ACHN (cell line): Measurements from ENCODE around the gene LRRC42.
A peak's percentile ranks its signal among the peaks of the same experiment; 100 is the strongest.

Source experiments
- DNase-seq: peaks from one replicate; pipeline ENCODE4 v3.0.0-alpha.2; 2015
- in situ Hi-C: cut with HindIII; loops from 2 replicates; pipeline ENCODE4 v1.10.0; 2017; ENCODE audit warnings: low sequenced_read_pairs, low pct_ligation_motif_present, low pct_unique_long_range_greater_than_20kb

Gene LRRC42, protein sequence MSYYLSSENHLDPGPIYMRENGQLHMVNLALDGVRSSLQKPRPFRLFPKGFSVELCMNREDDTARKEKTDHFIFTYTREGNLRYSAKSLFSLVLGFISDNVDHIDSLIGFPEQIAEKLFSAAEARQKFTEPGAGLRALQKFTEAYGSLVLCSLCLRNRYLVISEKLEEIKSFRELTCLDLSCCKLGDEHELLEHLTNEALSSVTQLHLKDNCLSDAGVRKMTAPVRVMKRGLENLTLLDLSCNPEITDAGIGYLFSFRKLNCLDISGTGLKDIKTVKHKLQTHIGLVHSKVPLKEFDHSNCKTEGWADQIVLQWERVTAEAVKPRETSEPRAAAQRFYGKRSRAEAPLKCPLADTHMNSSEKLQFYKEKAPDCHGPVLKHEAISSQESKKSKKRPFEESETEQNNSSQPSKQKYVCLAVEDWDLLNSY

DNA sequence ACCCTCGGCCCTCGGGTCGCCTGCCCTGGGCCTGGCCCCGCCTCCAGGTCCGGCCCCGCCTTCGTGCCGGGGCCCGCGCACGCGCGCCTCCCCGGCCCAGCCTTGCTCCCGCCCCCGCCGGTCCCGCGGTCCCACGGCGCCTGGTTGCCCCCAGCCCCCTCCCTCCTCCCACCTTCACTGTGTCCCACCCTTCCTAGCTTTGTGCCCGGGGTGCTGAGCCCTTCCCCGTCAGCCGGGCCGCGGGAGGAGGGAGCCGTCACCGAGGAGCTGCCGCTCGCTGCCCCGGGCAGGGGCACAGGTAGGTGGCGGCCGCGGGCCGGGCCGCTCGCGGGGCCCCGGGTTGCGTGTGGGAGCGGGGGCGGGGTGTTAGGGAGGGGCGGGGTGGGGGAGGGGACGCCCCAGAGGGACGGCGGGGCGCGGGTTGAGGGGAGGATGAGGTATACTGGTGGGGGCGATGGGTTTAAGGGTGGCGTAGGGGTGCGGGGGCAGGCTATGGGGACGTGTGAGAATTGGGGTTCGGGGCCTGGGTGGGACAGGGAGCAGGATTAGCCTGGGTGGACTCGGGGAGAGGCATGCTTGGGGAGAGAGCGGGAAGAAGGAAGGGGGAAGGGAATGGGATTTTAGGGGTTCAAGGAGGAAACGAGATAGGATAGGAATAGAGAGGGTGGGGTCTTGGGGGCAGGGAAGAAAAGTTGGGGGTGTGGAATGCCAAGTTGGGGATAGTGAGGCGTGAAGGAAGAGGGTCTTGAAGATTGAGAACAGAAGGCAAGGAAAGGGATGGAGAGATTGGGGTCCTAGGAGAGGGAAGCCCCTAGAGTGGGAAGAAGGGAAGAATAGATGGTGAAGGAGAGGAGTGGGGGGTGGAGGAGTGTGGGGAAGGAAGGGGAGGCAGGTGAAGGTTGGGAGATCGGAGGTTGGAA lies at the start of gene LRRC42:
Gene LRRC42 (plus strand): TSS at position 99 of the 920 bp plus-strand sequence. CDS start 5,650 bp downstream, outside the sequence.
- no peak for DNase-seq
- in situ Hi-C loops: no loop called here

DNA sequence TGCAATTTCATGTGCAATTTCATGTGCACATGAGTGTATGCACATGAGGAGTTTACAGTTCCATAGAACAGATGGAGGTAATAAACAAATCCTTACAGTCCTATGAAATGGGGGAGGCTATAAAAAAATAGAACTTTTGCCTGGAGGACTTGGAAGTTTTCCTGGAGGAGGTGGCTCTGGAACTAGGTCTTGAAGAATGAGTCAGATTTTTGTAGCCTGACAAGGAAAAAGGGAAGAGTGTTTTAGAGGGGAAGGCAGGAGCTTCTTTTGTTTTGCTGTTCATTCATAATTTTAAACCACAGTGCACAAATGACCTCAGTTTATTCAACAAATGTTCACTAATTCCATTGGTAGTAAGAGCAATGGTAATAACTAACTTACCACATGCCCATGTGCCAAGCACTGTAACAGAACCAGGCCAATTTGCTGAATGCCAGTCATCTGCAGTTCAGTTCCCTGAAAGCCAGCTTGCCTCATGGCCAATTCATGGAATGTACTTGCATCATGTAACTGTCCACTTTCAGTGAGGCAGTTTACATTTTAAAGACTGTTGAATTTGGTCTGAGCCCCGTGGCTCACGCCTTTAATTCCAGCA lies 49.4 kb upstream of the LRRC42 start:
- in situ Hi-C loops: no loop called here
- DNase-seq: peak; percentile 66

DNA sequence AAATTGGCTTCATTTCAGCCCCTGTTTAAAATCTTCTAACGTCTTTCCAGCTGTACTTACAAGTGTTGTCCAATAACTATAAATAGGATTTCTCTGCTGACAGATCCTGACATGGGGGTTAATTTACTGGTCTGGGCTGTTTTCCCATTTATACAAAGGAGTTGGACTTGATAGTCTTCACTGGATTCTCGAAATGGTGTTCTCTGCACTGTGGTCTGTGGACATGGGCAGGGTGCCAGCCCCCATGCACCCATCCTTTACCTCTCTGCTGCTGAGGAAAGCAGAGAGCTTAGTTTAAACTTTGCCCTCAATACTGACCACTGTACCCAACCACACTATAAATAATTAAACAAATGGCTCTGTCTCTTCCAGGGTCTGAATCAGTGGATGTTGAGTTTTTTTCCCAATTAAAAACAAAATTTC lies 46.9 kb upstream of the LRRC42 start:
- in situ Hi-C loops: no loop called here
- DNase-seq: peak; percentile 86

DNA sequence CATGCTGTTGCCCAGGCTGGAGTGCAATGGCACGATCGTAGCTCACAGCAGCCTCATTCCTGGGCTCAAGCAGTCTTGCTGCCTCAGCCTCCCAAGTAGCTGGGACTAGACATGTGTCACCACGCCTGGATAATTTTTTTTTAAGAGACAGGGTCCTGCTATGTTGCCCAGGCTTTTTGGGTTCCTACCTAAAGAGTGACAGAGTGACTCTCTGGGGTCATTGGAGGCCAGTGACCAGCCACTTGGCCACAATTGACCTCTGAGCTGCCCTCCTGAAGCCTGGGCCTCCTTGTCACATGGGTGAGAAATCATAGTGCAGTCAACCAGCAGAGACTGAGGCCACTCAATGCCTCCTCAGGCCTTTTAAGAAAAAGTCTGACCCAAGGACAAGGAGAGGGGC lies 46.4 kb upstream of the LRRC42 start:
- no peak for DNase-seq
- in situ Hi-C loops: no loop called here

DNA sequence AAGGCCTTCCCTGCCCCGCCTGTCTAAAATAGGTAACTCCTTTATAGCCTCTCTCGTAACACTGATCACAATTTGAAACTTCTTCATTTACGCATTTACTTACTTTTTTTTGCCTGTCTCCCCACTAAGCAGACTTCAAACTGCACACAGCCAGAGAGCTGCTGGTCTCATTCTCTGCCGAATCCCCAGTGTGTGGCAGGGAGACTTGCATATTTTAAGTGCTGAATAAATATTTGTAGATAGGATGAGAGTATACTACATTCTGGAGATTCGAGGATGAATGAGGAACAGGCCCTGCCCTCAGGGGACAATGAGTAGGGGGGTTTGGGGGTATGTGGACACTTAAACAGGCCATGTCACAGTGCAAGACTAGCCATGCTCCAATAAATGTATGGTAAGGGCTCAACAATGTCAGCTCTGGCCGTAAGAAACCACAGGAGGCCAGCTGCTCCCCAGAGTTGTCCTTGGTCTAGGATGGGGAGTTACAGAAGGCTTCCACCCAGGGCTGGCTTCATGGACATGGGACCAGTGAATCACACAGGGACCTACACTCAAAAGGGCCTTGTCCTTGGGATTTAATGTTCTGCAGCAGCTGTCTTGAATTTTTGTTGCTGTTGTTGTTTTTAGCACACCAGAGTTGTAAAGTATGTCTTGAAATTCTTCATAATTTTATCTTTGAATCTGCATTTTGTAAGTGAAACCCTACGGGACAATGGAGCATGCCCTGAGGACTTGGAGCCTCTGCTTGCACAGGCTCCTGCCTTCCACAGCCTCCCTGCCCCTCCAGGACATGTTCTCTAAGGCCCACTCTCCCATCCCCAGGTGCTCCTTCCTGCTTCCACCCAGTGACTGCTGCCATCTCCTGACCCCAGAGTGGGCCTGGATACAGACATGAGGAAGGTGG lies 43.7 kb upstream of the LRRC42 start:
- no peak for DNase-seq
- in situ Hi-C loops: no loop called here

DNA sequence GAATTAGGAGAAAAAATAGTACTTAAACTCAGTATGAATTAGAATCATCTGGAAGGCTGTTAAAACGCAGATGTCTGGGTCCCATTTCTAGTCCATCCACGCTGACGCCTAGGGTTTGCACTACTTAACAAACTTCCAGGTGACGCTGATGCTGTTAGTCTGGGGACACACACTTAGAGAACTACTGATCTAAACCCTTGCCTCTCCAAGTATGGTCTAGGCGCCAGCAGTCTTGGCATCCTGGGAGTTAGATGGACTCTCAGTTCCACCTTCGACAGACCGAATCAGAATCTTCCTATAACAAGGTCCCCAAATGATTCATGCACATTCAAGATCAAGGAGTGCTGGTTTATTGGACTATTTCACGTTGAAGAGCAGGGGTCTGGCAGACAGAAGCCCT lies 40.6 kb upstream of the LRRC42 start:
- in situ Hi-C loops: no loop called here
- no peak for DNase-seq

DNA sequence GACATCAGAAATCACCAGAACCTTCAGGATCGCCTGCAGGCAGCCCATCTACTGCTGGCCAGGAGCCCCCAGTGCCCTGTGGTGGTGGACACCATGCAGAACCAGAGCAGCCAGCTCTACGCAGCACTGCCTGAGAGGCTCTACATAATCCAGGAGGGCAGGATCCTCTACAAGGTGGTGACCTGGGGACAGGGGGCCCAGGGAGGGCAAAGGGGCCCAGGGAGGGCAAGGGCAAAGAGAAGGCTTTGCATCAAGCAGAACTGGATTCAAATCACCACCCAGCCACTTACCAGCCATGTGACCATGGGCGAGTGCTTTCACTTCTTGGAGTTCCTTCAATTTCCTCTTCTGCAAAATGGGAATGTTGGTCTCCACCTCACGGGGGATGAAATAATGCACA lies 40.0 kb upstream of the LRRC42 start:
- DNase-seq: no peak
- in situ Hi-C loops: no loop called here

DNA sequence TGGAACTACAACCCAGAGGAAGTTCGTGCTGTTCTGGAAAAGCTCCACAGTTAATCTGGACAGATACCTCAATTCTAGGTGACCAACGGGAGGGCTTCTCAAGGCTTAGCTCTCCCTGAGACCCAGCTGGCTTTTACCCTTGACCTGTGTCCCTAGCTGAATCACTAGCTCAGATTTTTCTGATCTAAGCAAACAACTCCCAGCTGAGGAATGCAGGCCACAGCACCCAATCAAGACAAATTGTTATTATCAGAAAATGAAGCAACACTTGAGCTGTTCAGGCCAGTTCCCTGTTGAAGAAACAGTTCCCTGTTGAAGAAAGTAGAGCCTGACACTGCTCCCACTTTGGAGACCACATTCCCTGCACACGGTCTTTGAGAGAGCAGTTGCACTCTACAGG lies 36.2 kb upstream of the LRRC42 start:
- in situ Hi-C loops: no loop called here
- DNase-seq: no peak

DNA sequence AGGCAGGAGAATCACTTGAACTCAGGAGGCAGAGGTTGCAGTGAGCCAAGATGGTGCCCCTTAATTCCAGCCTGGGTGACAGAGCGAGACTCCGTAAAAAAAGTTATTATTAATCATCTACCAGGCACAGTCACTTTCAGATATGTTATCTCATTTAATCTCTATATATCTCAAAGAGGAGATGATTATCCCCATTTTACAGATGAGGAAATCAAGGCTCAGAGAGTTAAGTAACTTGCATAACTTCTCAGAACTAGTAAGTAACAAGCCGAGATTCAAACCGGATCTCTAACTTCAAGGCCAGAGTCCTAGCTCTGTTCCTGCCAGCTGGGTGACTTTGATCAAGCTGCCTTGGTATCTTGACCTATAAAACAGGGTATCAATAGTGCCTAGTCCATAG lies 34.7 kb upstream of the LRRC42 start:
- DNase-seq: no peak
- in situ Hi-C loops: no loop called here

DNA sequence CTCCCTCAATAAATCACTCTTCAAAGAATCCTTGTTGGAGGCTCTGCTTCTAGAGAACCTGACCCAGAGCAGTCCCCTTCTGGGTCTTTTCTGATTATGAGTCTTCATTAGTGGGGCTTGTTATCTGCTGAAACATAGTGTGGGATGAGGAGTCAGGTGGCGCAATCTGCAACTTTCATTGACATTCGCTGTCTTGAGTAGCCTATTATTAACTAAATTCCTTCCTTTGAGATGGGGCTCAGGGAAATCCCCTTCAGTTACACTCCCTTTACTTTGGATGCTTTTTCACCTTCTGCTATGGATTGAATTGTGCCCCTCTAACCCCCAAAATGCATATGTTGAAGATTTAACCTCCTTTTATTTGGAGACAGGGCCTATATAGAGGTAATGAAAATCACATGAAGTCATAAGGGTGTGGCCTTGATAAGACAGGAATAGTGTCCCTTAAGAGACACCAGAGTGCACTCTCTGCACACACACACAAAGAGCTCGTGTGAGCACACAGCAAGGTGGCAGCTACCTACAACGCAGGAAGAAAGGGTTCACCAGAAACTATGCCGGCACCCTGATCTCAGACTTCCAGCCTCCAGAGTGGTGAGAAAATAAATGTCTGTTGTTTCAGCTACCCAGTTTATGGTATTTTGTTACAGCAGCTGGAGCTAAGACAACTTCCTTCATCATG lies 32.7 kb upstream of the LRRC42 start:
- in situ Hi-C loops: no loop called here
- DNase-seq: no peak

DNA sequence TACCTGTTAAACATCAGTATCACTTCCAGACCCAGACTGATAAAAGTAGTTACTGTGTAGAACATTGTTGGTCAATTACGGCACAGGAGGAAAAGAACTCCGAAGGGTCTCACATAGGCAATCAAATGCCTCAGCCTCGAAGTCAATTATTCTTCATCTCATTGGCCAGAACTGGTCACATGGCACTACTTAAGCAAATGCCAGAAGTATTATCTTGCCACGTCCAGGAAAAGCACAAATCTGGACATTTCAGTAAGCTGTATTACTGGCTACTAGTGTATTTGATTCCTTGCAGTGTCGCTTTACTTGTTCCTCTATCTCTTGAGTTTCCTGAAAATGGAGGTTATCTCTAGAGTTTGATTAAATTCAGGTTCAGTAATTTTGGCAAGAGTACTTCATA lies 27.8 kb upstream of the LRRC42 start:
- DNase-seq: no peak
- in situ Hi-C loops: no loop called here

DNA sequence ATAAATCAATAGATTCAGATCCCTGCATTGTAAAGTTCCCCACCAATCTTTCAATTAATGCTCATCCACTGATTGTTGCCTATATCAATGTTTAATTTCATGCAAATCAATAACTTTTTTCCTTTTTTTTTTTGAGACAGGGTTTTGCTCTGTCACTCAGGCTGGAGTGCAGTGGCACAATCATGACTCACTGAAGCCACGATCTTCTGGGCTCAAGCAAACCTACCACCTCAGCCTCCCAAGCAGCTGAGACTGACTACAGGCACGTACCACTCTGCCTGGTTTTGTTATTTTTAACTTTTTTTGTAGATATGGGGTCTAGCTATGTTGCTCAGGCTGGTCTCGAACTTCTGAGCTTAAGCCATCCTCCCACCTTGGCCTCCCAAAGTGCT lies 26.5 kb upstream of the LRRC42 start:
- no peak for DNase-seq
- in situ Hi-C loops: no loop called here

DNA sequence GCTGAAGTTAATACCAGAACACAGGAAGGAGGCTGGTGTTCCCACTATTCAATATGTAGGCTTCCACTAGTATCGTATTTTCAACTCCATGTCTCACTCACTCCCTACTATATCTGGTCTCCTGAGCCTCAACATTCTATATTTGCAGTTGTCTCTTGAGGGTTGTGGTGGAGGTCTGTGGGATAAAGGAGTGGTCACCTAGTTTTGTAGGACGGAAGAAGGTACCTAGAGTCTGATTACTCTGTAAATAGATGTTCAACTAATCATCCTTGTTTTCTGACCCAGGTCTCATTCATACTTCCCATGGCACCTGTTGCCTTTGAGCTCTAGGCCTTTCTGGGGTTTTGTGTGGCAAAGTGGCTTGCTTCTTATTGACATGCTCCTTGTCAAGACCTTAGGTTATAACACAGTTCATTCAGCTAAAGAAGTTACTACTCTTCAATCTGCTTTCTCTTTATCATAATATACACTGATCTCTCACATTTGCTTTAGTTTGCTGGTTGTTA lies 18.7 kb upstream of the LRRC42 start:
- no peak for DNase-seq
- in situ Hi-C loops: no loop called here

DNA sequence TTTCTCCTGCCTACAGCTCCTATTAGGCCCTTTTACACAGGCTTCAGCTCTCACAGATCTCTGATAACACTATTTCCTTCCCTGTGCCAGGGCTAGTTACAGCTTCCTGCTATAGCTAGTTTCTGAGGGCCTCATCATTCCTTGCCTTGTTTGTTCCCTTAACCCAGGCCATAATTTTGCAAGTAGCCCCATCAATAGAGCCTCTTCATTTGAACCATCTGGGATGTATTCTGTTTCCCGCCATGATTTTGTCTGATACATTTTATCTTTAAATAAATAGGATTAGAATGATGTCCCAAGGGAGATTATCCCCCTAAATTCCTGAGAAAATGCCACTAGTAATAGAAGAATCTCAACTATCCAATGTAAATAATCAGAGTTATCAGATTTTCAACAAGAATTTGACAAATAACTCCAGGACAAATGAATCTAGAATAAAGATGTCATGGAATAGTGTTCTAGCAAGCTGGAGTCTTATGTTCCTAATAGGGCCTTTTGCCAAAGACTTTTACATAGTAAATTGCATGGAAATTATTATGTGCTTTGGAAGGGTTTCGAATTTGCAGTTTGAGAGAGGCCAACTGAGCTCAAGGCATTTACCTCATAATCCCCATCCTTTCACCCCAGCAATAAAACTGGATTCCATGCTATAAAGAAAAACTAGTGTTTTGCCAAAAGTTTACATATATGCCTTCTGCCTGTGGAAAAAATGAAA lies 16.7 kb upstream of the LRRC42 start:
- in situ Hi-C loops: no loop called here
- DNase-seq: no peak

DNA sequence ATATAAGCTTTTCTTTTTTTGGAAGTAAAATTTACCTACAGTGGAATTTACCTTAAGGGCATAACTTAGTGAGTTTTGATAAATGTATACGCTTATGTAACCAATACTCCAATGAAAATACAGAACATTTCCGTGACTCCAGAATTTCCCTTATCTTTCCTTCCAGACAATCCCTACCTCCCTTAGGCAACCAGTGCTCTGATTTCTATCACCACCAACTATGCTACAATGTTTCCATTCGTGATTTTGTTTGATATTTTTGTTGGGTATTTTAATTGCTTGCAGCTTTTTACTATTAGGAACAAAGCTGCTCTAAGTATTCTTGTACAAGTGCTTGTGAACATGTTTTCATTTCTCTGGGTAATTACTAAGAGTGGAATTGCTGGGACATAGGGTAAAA lies 15.2 kb upstream of the LRRC42 start:
- no peak for DNase-seq

DNA sequence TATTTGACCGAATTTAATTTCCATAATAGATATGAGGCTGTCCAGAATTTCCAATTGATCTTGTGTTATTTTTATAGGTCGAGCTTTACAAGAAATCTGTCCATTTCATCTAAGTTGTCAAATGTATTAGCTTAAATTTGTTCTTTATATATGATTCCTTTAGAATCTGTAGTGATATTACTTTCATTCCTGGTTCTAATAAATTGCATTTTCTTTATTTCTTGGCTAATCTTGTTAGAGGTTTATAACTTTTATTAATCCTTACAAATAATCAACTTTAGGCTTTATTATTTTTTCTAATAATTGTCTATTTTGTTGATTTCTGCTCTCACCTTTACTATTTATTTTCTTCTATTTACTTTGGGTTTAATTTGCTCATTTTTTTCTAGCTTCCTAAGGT lies 14.6 kb upstream of the LRRC42 start:
- no peak for DNase-seq
- in situ Hi-C loops: no loop called here

More for the DNA sequence above, 15.2 kb upstream of the LRRC42 start:
- in situ Hi-C loops: no loop called here

DNA sequence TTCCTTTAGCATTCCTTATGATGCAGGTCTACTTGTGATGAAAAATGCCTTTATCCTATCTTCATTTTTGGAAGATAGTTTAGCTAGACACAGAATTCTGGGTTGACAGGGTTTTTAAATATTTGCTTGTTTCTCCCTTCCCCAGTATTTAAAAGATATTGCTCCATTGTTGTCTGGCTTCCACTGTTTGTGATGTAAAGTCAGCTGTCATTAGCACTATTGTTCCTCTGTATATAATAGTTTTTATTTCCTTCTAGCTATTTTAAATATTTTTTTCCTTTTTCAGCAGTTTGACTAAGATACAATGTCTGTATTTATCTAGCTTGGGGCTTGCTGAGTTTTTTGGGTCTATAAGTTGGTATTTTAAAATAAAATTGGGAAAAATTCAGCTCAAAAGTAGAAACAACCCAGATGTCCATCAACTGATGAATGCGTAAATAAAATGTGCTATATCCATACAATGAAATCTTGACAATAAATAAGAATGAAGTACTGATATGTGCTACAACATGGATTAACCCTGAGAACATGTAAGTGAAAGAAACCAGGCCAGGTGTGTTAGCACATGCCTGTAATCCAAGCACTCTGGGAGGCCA lies 11.9 kb upstream of the LRRC42 start:
- no peak for DNase-seq
- in situ Hi-C loops: no loop called here
